ENCODE results near the gene AURKA. TPM values are rescaled to one million over a fixed set of nuclear protein-coding genes. Genes with fewer than 3 reads are reported as not detected.

AURKA gene
- total RNA-seq, 1 experiment from 2014 or later, result 115 TPM

DNA sequence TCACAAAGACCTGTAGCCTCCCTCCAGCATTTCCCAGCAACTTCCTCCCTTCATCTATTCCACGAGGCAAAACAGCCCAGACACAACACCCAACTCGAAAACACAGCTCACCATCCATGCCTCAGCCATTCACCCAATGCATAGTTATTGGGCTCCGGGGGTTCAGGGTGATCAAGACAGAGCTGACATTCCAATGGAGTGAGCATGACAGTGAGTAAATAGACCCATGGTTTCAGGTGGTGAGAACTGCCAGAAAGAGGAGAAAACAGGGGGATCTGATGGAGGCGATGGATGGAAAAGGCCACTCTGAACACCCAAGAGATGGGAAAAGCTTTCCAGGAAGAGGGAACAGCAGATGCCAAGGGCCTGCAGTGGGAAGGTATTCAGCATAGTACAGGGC is 25.9 kb upstream of the AURKA start:
- H3K4me1 ChIP-seq (ENCODE audit: control insufficient read depth, insufficient read depth, low read length), result no peaks in the 10 kb centered on the region
- in situ Hi-C loops (cut with HindIII; ENCODE audit: low pct_unique_long_range_greater_than_20kb, low sequenced_read_pairs) (no loop called here), intact Hi-C loops (cut with micrococcal nuclease; ENCODE audit: unreplicated experiment) (no loop called here)
- CTCF ChIA-PET, result no interaction called here
- no peaks in the 10 kb centered on the region for H3K9me3 ChIP-seq (ENCODE audit: control insufficient read depth, insufficient read depth, low read depth, low read length)
- no peak for ATAC-seq
- H3K27ac ChIP-seq (ENCODE audit: low read length), result no peak overlapping the region
- H3K36me3 ChIP-seq (ENCODE audit: control insufficient read depth, insufficient read depth, low read length), result no peaks in the 10 kb centered on the region
- TF ChIP-seq TCF7L2 (IDR thresholded peaks at IDR 0.05; ENCODE audit: low read depth, low read length) (no peak), SIN3A (IDR thresholded peaks at IDR 0.05; ENCODE audit: borderline replicate concordance, insufficient read depth, low read depth, low read length) (no peak), POLR2AphosphoS5 (IDR thresholded peaks at IDR 0.05; ENCODE audit: low read depth, low read length) (no peak)
- TF ChIP-seq, protein P1, sequence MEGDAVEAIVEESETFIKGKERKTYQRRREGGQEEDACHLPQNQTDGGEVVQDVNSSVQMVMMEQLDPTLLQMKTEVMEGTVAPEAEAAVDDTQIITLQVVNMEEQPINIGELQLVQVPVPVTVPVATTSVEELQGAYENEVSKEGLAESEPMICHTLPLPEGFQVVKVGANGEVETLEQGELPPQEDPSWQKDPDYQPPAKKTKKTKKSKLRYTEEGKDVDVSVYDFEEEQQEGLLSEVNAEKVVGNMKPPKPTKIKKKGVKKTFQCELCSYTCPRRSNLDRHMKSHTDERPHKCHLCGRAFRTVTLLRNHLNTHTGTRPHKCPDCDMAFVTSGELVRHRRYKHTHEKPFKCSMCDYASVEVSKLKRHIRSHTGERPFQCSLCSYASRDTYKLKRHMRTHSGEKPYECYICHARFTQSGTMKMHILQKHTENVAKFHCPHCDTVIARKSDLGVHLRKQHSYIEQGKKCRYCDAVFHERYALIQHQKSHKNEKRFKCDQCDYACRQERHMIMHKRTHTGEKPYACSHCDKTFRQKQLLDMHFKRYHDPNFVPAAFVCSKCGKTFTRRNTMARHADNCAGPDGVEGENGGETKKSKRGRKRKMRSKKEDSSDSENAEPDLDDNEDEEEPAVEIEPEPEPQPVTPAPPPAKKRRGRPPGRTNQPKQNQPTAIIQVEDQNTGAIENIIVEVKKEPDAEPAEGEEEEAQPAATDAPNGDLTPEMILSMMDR (IDR thresholded peaks at IDR 0.05), result no peak
- TF ChIP-seq, protein P2, sequence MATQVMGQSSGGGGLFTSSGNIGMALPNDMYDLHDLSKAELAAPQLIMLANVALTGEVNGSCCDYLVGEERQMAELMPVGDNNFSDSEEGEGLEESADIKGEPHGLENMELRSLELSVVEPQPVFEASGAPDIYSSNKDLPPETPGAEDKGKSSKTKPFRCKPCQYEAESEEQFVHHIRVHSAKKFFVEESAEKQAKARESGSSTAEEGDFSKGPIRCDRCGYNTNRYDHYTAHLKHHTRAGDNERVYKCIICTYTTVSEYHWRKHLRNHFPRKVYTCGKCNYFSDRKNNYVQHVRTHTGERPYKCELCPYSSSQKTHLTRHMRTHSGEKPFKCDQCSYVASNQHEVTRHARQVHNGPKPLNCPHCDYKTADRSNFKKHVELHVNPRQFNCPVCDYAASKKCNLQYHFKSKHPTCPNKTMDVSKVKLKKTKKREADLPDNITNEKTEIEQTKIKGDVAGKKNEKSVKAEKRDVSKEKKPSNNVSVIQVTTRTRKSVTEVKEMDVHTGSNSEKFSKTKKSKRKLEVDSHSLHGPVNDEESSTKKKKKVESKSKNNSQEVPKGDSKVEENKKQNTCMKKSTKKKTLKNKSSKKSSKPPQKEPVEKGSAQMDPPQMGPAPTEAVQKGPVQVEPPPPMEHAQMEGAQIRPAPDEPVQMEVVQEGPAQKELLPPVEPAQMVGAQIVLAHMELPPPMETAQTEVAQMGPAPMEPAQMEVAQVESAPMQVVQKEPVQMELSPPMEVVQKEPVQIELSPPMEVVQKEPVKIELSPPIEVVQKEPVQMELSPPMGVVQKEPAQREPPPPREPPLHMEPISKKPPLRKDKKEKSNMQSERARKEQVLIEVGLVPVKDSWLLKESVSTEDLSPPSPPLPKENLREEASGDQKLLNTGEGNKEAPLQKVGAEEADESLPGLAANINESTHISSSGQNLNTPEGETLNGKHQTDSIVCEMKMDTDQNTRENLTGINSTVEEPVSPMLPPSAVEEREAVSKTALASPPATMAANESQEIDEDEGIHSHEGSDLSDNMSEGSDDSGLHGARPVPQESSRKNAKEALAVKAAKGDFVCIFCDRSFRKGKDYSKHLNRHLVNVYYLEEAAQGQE (IDR thresholded peaks at IDR 0.05; ENCODE audit: insufficient read depth in 1 of 2, low read depth in 2 of 2, low read length in 1 of 2), result no peak
- no peak overlapping the region for H3K4me3 ChIP-seq (ENCODE audit: low read depth in 2 of 2, low read length in 2 of 2)
- DNase-seq (ENCODE audit: low read depth, low spot score), result no peak
- no peaks in the 10 kb centered on the region for H3K27me3 ChIP-seq (ENCODE audit: control insufficient read depth, insufficient read depth, low read length)
- BruUV-seq (replicated peaks), result no TSS peak
- POLR2A ChIA-PET, result no interaction called here

DNA sequence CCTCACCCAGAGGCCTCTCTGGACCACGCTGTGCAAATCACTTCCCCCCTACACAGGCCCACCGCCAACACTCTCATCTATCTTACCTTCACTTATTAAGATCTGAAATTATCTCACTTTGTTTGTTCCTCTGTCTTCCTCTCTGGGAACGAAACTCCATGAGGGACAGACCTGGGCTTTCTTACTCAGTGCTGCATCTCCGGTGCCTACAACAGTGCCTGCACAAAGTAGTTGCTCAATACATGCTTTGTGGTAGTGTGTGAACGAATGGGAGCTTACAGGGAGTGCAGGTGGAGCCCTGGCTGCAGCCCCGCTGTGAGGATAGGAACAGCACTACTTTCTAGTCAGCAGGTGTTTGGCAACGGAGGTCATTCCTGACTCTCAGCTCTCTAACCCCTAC is 25.4 kb upstream of the AURKA start:
- no peaks in the 10 kb centered on the region for H3K27me3 ChIP-seq (ENCODE audit: control insufficient read depth, insufficient read depth, low read length)
- ATAC-seq (no peak), DNase-seq (ENCODE audit: low read depth, low spot score) (no peak)
- intact Hi-C loops (cut with micrococcal nuclease; ENCODE audit: unreplicated experiment), result no loop called here
- CTCF ChIA-PET, result no interaction called here
- no peaks in the 10 kb centered on the region for H3K9me3 ChIP-seq (ENCODE audit: control insufficient read depth, insufficient read depth, low read depth, low read length)
- H3K27ac ChIP-seq (ENCODE audit: low read length), result no peak overlapping the region
- POLR2A ChIA-PET, result no interaction called here
- no peak overlapping the region for H3K4me3 ChIP-seq (ENCODE audit: low read depth in 2 of 2, low read length in 2 of 2)
- TF ChIP-seq POLR2AphosphoS5 (IDR thresholded peaks at IDR 0.05; ENCODE audit: low read depth, low read length) (no peak), TCF7L2 (IDR thresholded peaks at IDR 0.05; ENCODE audit: low read depth, low read length) (no peak), SIN3A (IDR thresholded peaks at IDR 0.05; ENCODE audit: borderline replicate concordance, insufficient read depth, low read depth, low read length) (no peak)
- TF ChIP-seq, protein P2 (IDR thresholded peaks at IDR 0.05; ENCODE audit: insufficient read depth in 1 of 2, low read depth in 2 of 2, low read length in 1 of 2), result no peak
- TF ChIP-seq, protein P1 (IDR thresholded peaks at IDR 0.05), result no peak
- in situ Hi-C loops (cut with HindIII; ENCODE audit: low pct_unique_long_range_greater_than_20kb, low sequenced_read_pairs), result no loop called here
- no TSS peak for BruUV-seq (replicated peaks)
- no peaks in the 10 kb centered on the region for H3K4me1 ChIP-seq (ENCODE audit: control insufficient read depth, insufficient read depth, low read length)
- no peaks in the 10 kb centered on the region for H3K36me3 ChIP-seq (ENCODE audit: control insufficient read depth, insufficient read depth, low read length)

Measured in Panc1 (cell line).